HPDE6-E6E7 (cell line): ENCODE measurements around the gene SRSF9.

Experiments
- DNase-seq: peaks from one replicate; pipeline ENCODE4 v3.0.0; 2011; ENCODE audit warnings: missing footprints; ENCODE audit errors: extremely low spot score

SRSF9 gene

GRCh38 chr12:120483621-120484020 is 14.1 kb upstream of the SRSF9 start:
- no peak for DNase-seq

- DNase-seq = no peak
Observed at GRCh38 chr12:120481022-120481767, 11.6 kb upstream of the SRSF9 start.

- DNase-seq = no peak
Observed at GRCh38 chr12:120480211-120480610, 10.7 kb upstream of the SRSF9 start.

DNA sequence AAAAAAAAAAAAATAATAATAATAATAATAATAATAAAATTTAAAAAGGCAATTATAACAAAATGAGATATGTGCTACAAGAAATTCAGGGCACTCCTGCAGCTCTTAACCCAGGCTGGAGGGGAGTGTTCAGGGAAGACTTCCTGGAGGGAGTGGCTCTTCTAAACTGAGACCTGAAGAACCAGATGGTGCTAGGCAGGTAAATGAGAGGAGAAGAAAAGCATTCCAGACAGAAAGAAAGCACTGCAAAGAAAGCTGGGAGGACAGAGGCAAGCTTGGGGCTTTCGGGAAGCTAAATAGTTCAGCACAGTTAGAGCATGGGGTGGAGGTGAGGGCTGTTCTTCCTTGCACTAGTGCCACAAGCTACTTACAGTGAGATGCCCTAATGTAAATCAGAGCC is 9.9 kb upstream of the SRSF9 start:
- no peak for DNase-seq

GRCh38 chr12:120475643-120476042 is 6.1 kb upstream of the SRSF9 start:
- no peak for DNase-seq

DNA sequence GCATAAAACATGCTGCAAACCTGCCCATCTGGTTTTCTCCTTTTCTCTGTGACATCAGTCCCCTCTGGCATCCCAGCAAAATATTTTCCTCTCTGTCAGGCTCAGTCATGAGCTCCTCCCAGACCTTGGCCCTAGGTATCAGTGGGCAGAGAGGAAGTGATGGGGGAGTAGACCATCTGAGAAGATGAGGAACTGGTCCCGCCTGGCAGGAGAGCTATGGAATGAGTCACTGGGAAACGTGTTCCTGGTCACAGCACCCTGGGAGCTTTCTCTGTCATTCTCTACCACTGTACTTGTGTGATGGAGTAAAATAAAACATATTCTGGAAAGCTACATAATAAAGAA is 5.0 kb upstream of the SRSF9 start:
- peak; percentile 94 for DNase-seq

- DNase-seq = no peak
Observed at GRCh38 chr12:120473807-120474615, 4.5 kb upstream of the SRSF9 start.

GRCh38 chr12:120472521-120472920 is 3.0 kb upstream of the SRSF9 start:
- DNase-seq = no peak

- DNase-seq = peak; percentile 15
Observed at GRCh38 chr12:120470150-120470784, 719 bp upstream of the SRSF9 start.

DNA sequence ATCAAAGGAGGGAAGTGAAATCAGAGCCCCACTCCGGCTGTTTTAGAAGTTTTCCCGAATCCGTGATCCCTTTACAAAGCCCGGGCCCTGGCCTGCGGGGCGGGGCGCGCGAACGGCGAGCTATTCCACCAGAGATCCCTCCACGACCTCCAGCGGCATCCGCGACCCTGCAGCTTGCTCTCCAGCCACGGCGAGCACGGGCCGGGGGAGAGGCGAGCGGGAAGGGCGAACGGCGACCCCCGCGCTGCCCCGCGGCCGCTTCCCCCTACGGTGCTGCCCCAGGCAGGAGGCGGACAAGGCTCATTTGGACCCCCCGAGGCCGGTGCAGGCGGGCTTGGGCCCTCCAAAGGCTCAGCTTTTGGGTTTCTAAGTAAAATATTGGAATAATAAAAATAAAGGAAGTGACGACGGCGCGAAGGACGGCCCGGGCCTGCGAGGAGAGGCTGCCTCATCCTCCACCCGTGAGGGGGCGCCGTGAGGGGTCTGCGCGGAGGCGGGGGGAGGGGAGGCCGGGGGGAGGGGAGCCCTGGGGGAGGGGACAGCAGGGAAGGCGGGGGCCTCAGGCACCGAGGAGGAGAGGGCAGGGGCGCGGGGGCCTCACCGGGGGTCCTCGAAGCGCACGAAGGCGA is 613 bp downstream of the SRSF9 start:
- DNase-seq = peak; percentile 13

GRCh38 chr12:120468325-120468820 is 1.2 kb downstream of the SRSF9 start:
- DNase-seq = peak; percentile 8

GRCh38 chr12:120467439-120467838 is 2.1 kb downstream of the SRSF9 start:
- no peak for DNase-seq

DNA sequence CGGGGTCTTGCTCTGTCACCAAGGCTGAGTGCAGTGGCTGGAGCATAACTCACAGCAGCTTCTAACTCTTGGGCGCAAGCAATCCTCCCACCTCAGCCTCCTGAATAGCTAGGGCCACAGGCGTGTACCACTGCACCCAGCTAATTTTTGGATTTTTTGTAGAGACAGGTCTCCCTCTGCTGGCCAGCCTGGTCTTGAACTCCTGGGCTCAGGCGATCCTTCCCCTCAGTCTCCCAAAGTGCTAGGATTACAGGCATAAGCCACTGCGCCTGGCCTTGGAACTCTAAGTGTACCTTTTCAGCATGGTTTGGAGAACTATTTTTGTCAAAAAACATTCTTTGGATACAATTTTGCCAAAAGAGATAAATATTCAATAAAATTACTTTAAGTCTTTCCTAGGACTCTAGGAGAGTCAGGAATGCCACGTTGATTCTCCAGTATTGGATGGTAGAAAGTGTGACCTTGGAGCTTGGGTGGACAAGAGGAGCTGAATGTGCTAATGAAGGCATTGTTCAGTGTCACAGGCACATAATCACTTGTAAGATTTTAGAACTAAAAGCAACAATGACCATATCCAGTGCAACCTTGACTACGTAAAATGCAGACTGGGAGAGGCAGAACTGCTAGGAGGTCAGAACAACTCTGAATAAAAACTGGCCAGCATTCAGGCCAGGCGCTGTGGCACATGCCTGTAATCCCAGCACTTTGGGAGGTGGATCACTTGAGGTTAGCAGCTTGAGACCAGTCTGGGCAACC is 2.8 kb downstream of the SRSF9 start:
- no peak for DNase-seq

DNA sequence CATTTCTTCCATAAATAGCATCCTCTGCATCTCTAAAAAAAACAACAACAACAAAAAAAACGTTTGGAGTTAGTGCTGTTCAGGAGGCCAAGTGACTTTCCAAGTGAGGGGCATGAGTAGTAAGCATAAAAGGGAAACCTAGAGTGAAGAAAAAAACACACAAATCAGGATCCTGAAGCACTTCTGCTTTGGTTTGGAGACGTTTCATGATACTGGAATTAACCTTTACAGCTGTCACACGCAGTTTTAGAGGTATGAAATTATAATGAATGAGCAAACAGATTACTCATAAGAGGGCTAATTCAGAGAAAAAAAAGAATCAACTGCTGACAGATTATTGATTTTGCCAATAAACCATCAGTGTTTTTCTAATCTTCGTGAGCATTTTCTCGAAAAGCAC is 3.8 kb downstream of the SRSF9 start:
- no peak for DNase-seq

- DNase-seq = no peak
Observed at GRCh38 chr12:120463712-120464111, 5.8 kb downstream of the SRSF9 start.

DNA sequence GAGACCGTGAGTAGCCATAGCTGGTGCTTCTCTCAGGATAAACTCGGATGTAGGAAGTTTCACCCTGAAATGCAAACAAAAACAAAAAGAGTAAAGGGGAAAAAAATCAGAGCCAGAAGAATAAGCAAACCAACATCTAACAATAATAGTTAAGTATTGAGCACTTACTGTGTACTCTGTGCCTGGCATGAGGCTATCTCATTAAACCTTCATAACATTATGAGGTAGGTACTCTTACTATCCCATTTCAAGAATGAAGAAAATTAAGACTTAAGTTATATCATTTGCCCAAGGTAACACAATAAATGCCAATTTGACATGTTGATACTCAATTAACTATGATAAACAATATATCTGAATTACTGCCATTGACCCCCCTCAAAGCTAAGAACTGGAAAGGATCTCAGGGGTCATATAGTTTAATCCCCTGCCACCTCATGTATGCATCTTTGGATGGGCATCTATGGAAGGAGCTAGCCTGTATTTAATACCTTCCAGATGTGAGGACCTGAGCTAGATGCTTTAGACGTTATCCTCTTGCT is 7.4 kb downstream of the SRSF9 start:
- no peak for DNase-seq

DNA sequence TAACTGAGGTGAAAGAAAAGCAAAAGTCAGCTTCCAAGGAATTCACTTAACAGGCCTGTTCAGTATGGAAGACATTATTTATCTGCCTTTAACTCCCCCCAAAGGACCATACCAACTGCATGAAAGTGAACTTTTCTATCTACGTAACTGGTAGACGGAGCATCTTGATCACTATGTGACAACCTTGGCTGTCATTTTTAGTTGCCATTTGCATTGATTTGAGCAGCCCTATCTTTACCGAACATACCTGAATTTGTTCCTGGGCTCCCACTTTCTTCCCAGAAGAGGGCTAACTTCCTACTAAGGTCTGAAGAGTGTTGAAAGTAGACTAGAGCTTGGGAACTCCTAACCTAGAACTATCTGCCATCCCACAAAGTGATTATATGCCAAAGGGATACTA is 9.4 kb downstream of the SRSF9 start:
- DNase-seq = no peak

- DNase-seq = no peak
Observed at GRCh38 chr12:120457133-120457532, 12.4 kb downstream of the SRSF9 start.

- no peak for DNase-seq
Observed at GRCh38 chr12:120455302-120455701, 14.2 kb downstream of the SRSF9 start.

GRCh38 chr12:120453977-120454376 is 15.6 kb downstream of the SRSF9 start:
- DNase-seq = peak; percentile 39
